GM23338 (cell line): ENCODE data around the gene PPP1R9B. TPM values are rescaled to one million over a fixed set of nuclear protein-coding genes. Genes with fewer than 3 reads are reported as not detected.
A peak's percentile ranks its signal among the peaks of the same experiment; 100 is the strongest.

Experiments
- ATAC-seq: fragments of 200-7000 bp; cut with Tn5 transposase; 3 replicates; pipeline ENCODE4 v1.9.1; 2020
- DNase-seq: peaks from one replicate; pipeline ENCODE4 v3.0.0-alpha.2; 2015; ENCODE audit warnings: low spot score
- H2AFZ ChIP-seq: fragments of 200-600 bp; sonication (generic); 2 replicates; pipeline ENCODE4 v1.8.0; 2016; ENCODE audit warnings: antibody characterized with exemption, mild to moderate bottlenecking, moderate library complexity
- H3F3A ChIP-seq: fragments of 200-600 bp; sonication (generic); replicated peaks from 2 replicates; pipeline ENCODE4 v1.8.0; 2017; ENCODE audit warnings: antibody characterized with exemption, mixed run types, low read depth
- H3K27ac ChIP-seq: fragments of 200-600 bp; sonication (generic); 2 replicates; pipeline ENCODE4 v1.6.1; 2016; ENCODE audit warnings: low read depth
- H3K27me3 ChIP-seq: fragments of 200-600 bp; sonication (generic); 2 replicates; pipeline ENCODE4 v1.8.0; 2016; ENCODE audit warnings: mild to moderate bottlenecking, mixed run types, moderate library complexity; ENCODE audit not compliant: insufficient read depth
- H3K36me3 ChIP-seq: fragments of 200-600 bp; sonication (generic); 2 replicates; pipeline ENCODE4 v1.8.0; 2016; ENCODE audit warnings: mild to moderate bottlenecking; ENCODE audit not compliant: insufficient read depth
- H3K4me1 ChIP-seq: fragments of 200-600 bp; sonication (generic); 2 replicates; pipeline ENCODE4 v1.8.0; 2016; ENCODE audit warnings: mild to moderate bottlenecking, moderate library complexity; ENCODE audit not compliant: insufficient read depth
- H3K4me2 ChIP-seq: fragments of 200-600 bp; sonication (generic); 2 replicates; pipeline ENCODE4 v1.7.1; 2017; ENCODE audit warnings: mixed run types
- H3K4me3 ChIP-seq: fragments of 200-600 bp; sonication (generic); 2 replicates; pipeline ENCODE4 v1.6.1; 2016; ENCODE audit warnings: mixed run types
- H3K79me2 ChIP-seq: fragments of 200-600 bp; sonication (generic); replicated peaks from 2 replicates; pipeline ENCODE4 v1.8.0; 2017; ENCODE audit warnings: mild to moderate bottlenecking; ENCODE audit not compliant: insufficient read depth
- H3K9me2 ChIP-seq: fragments of 200-600 bp; sonication (generic); 2 replicates; pipeline ENCODE4 v1.8.0; 2017; ENCODE audit not compliant: insufficient read depth
- H4K20me1 ChIP-seq: fragments of 200-600 bp; sonication (generic); replicated peaks from 2 replicates; pipeline ENCODE4 v1.8.0; 2017; ENCODE audit warnings: mild to moderate bottlenecking; ENCODE audit not compliant: insufficient read depth
- H3K27ac Mint-ChIP-seq: 2 replicates; pipeline ENCODE4 v1.8.0; 2020; ENCODE audit warnings: inconsistent platforms, mild to moderate bottlenecking, moderate library complexity, mixed read lengths
- H3K27me3 Mint-ChIP-seq: 3 replicates; pipeline ENCODE4 v1.8.0; 2022; ENCODE audit warnings: low read depth, mild to moderate bottlenecking, moderate library complexity, mixed read lengths, inconsistent platforms; ENCODE audit not compliant: insufficient read depth, poor library complexity
- H3K36me3 Mint-ChIP-seq: 3 replicates; pipeline ENCODE4 v1.8.0; 2021; ENCODE audit warnings: low read depth, mild to moderate bottlenecking, inconsistent platforms, moderate library complexity, mixed read lengths
- H3K4me1 Mint-ChIP-seq: 3 replicates; pipeline ENCODE4 v1.8.0; 2020; ENCODE audit warnings: mild to moderate bottlenecking, inconsistent platforms, mixed read lengths
- H3K4me3 Mint-ChIP-seq: 3 replicates; pipeline ENCODE4 v1.8.0; 2021; ENCODE audit warnings: moderate library complexity, mild to moderate bottlenecking, inconsistent platforms, mixed read lengths
- H3K9me3 Mint-ChIP-seq: 3 replicates; pipeline ENCODE4 v1.8.0; 2020; ENCODE audit warnings: moderate library complexity, mild to moderate bottlenecking, inconsistent platforms, mixed read lengths
- CREB1 ChIP-seq: fragments of 250-450 bp; sonication (Bioruptor Pico); IDR thresholded peaks from 2 replicates; pipeline ENCODE4 v1.5.0; 2020; ENCODE audit warnings: low read depth, mild to moderate bottlenecking, moderate library complexity
- EZH2 ChIP-seq: fragments of 200-600 bp; sonication (generic); IDR thresholded peaks from one replicate; pipeline ENCODE4 v1.8.0; 2017; ENCODE audit warnings: antibody characterized with exemption, mild to moderate bottlenecking, low read depth; ENCODE audit not compliant: unreplicated experiment
- EZH2phosphoT487 ChIP-seq: fragments of 200-600 bp; sonication (generic); IDR thresholded peaks from one replicate; pipeline ENCODE4 v1.8.1; 2018; ENCODE audit warnings: antibody characterized with exemption; ENCODE audit not compliant: unreplicated experiment
- JUNB ChIP-seq: IDR thresholded peaks from one replicate; pipeline ENCODE4 v1.6.1; 2016; ENCODE audit warnings: antibody characterized with exemption; ENCODE audit not compliant: unreplicated experiment
- NANOG ChIP-seq: IDR thresholded peaks from 2 replicates; pipeline ENCODE4 v1.6.1; 2016; ENCODE audit warnings: antibody characterized with exemption, borderline replicate concordance
- POLR2AphosphoS5 ChIP-seq: IDR thresholded peaks from 2 replicates; pipeline ENCODE4 v1.6.1; 2016; ENCODE audit warnings: antibody characterized with exemption, low read depth
- STAT1 ChIP-seq: IDR thresholded peaks from one replicate; pipeline ENCODE4 v1.6.1; 2016; ENCODE audit warnings: antibody characterized with exemption; ENCODE audit not compliant: unreplicated experiment
- ZNF114 ChIP-seq: fragments of 250-450 bp; sonication (Bioruptor Pico); IDR thresholded peaks from 2 replicates; pipeline ENCODE4 v1.5.0; 2020; ENCODE audit warnings: mild to moderate bottlenecking, moderate library complexity
- ZNF331 ChIP-seq: fragments of 250-450 bp; sonication (Bioruptor Pico); IDR thresholded peaks from 2 replicates; pipeline ENCODE4 v1.5.0; 2020; ENCODE audit warnings: low read depth, mild to moderate bottlenecking, moderate library complexity
- ZNF462 ChIP-seq: fragments of 250-450 bp; sonication (Bioruptor Pico); IDR thresholded peaks from 2 replicates; pipeline ENCODE4 v1.5.0; 2020; ENCODE audit warnings: mild to moderate bottlenecking, moderate library complexity
- polyA plus RNA-seq: library from polyadenylated mRNA; unstranded; fragments of >200 nt; fragmentation: Nextera tagmentation; extraction: Ambion mirVana; gene quantifications from 2 replicates; pipeline ENCODE4 v1.2.1, GENCODE V29; 2016
- total RNA-seq: library from RNA; depleted of rRNA; stranded (reverse); fragments of >200 nt; shearing (Covaris generic); gene quantifications from 2 replicates; pipeline ENCODE4 v1.2.3, GENCODE V29; 2014
- TF ChIP-seq, protein P1 (sequence below), 2 experiments: fragments of 200-600 bp in 1 of 2; sonication (generic) in 1 of 2; conservative IDR thresholded peaks; 2 replicates each; pipeline versions ENCODE4 v1.5.1 to v1.6.1; 2016 to 2017; ENCODE audit warnings: antibody characterized with exemption in 2 of 2, low read depth in 2 of 2, mild to moderate bottlenecking in 2 of 2, moderate library complexity in 1 of 2
- TF ChIP-seq, protein P2 (sequence below): IDR thresholded peaks from 2 replicates; pipeline ENCODE4 v1.6.1; 2016; ENCODE audit warnings: antibody characterized with exemption
- TF ChIP-seq, protein P3 (sequence below): IDR thresholded peaks from one replicate; pipeline ENCODE4 v1.6.1; 2018; ENCODE audit warnings: antibody characterized with exemption; ENCODE audit not compliant: unreplicated experiment

PPP1R9B gene
- total and polyA plus RNA-seq, 2 experiments from 2014 or later, result 2.1 to 10.5 TPM

GRCh38 chr17:50134206-50135110 lies 16.0 kb downstream of the PPP1R9B start:
- H3K27ac Mint-ChIP-seq, result no peak overlapping the region
- ATAC-seq, result peak; percentile 6
- H3K36me3 ChIP-seq, result no peaks in the 10 kb centered on the region; the same call in 1 of the 2 replicates

More at GRCh38 chr17:50134206-50135110, 16.0 kb downstream of the PPP1R9B start:
- peaks cover 30% of the 10 kb centered on the region for H3K27me3 ChIP-seq
- H3K4me1 ChIP-seq, result peaks cover 27% of the 10 kb centered on the region
- peaks cover 32% of the 10 kb centered on the region for H3K27me3 Mint-ChIP-seq
- no peak overlapping the region; the same call in 2 of the 3 replicates for H3K4me3 Mint-ChIP-seq
- H3K79me2 ChIP-seq, result no peaks in the 10 kb centered on the region
- H3F3A ChIP-seq, result no peaks in the 10 kb centered on the region
- no peaks in the 10 kb centered on the region for H4K20me1 ChIP-seq
- H3K36me3 Mint-ChIP-seq, result peaks cover 16% of the 10 kb centered on the region
- no peaks in the 10 kb centered on the region for H3K9me2 ChIP-seq
- no peak overlapping the region for H2AFZ ChIP-seq
- H3K4me2 ChIP-seq, result peak overlapping the region; percentile 71
- TF ChIP-seq, protein P1, sequence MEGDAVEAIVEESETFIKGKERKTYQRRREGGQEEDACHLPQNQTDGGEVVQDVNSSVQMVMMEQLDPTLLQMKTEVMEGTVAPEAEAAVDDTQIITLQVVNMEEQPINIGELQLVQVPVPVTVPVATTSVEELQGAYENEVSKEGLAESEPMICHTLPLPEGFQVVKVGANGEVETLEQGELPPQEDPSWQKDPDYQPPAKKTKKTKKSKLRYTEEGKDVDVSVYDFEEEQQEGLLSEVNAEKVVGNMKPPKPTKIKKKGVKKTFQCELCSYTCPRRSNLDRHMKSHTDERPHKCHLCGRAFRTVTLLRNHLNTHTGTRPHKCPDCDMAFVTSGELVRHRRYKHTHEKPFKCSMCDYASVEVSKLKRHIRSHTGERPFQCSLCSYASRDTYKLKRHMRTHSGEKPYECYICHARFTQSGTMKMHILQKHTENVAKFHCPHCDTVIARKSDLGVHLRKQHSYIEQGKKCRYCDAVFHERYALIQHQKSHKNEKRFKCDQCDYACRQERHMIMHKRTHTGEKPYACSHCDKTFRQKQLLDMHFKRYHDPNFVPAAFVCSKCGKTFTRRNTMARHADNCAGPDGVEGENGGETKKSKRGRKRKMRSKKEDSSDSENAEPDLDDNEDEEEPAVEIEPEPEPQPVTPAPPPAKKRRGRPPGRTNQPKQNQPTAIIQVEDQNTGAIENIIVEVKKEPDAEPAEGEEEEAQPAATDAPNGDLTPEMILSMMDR (conservative IDR thresholded peaks at IDR 0.05; ENCODE audit: low read depth in 2 of 2), result no peak
- TF ChIP-seq NANOG (no peak), EZH2phosphoT487 (no peak), CREB1 (no peak), JUNB (no peak), ZNF331 (CRISPR knock-in tag) (no peak), ZNF114 (no peak), ZNF462 (CRISPR knock-in tag) (no peak), POLR2AphosphoS5 (no peak), EZH2 (no peak), STAT1 (no peak)
- TF ChIP-seq, protein P2, sequence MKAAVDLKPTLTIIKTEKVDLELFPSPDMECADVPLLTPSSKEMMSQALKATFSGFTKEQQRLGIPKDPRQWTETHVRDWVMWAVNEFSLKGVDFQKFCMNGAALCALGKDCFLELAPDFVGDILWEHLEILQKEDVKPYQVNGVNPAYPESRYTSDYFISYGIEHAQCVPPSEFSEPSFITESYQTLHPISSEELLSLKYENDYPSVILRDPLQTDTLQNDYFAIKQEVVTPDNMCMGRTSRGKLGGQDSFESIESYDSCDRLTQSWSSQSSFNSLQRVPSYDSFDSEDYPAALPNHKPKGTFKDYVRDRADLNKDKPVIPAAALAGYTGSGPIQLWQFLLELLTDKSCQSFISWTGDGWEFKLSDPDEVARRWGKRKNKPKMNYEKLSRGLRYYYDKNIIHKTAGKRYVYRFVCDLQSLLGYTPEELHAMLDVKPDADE, result no peak
- TF ChIP-seq, protein P3, sequence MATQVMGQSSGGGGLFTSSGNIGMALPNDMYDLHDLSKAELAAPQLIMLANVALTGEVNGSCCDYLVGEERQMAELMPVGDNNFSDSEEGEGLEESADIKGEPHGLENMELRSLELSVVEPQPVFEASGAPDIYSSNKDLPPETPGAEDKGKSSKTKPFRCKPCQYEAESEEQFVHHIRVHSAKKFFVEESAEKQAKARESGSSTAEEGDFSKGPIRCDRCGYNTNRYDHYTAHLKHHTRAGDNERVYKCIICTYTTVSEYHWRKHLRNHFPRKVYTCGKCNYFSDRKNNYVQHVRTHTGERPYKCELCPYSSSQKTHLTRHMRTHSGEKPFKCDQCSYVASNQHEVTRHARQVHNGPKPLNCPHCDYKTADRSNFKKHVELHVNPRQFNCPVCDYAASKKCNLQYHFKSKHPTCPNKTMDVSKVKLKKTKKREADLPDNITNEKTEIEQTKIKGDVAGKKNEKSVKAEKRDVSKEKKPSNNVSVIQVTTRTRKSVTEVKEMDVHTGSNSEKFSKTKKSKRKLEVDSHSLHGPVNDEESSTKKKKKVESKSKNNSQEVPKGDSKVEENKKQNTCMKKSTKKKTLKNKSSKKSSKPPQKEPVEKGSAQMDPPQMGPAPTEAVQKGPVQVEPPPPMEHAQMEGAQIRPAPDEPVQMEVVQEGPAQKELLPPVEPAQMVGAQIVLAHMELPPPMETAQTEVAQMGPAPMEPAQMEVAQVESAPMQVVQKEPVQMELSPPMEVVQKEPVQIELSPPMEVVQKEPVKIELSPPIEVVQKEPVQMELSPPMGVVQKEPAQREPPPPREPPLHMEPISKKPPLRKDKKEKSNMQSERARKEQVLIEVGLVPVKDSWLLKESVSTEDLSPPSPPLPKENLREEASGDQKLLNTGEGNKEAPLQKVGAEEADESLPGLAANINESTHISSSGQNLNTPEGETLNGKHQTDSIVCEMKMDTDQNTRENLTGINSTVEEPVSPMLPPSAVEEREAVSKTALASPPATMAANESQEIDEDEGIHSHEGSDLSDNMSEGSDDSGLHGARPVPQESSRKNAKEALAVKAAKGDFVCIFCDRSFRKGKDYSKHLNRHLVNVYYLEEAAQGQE, result no peak
- H3K4me1 Mint-ChIP-seq, result peaks cover 43% of the 10 kb centered on the region
- no peaks in the 10 kb centered on the region for H3K9me3 Mint-ChIP-seq
- H3K4me3 ChIP-seq, result no peak overlapping the region
- DNase-seq, result no peak
- H3K27ac ChIP-seq, result no peak overlapping the region
